HL-60 (cell line): ENCODE data around the gene SNORC.

Source experiments
- CTCF ChIP-seq: IDR thresholded peaks from one replicate; pipeline ENCODE4 v1.5.1; 2011; ENCODE audit warnings: low read length, control low read depth, inconsistent platforms; ENCODE audit not compliant: insufficient read depth
- POLR2AphosphoS5 ChIP-seq: IDR thresholded peaks from 2 replicates; pipeline ENCODE4 v1.6.1; 2012; ENCODE audit warnings: low read depth
- REST ChIP-seq: IDR thresholded peaks from 2 replicates; pipeline ENCODE4 v1.6.1; 2012; ENCODE audit warnings: low read depth; ENCODE audit not compliant: insufficient replicate concordance

GRCh38 chr2:232897598-232898408 lies 27.7 kb downstream of the SNORC start:
- no peak for TF ChIP-seq CTCF
- TF ChIP-seq POLR2AphosphoS5: no peak
- TF ChIP-seq REST: no peak
